Epithelial cell of umbilical artery (primary cell): ENCODE measurements around the gene MMP1. TPM values are rescaled to one million over a fixed set of nuclear protein-coding genes. Genes with fewer than 3 reads are reported as not detected.

Experiments
- total RNA-seq: library from RNA; depleted of rRNA; stranded (reverse); fragments of >200 nt; gene quantifications from 2 replicates; pipeline ENCODE4 v1.2.3, GENCODE V29; 2014

Gene MMP1
- total RNA-seq = 11.9 and 2,455 TPM in 2 replicates

DNA sequence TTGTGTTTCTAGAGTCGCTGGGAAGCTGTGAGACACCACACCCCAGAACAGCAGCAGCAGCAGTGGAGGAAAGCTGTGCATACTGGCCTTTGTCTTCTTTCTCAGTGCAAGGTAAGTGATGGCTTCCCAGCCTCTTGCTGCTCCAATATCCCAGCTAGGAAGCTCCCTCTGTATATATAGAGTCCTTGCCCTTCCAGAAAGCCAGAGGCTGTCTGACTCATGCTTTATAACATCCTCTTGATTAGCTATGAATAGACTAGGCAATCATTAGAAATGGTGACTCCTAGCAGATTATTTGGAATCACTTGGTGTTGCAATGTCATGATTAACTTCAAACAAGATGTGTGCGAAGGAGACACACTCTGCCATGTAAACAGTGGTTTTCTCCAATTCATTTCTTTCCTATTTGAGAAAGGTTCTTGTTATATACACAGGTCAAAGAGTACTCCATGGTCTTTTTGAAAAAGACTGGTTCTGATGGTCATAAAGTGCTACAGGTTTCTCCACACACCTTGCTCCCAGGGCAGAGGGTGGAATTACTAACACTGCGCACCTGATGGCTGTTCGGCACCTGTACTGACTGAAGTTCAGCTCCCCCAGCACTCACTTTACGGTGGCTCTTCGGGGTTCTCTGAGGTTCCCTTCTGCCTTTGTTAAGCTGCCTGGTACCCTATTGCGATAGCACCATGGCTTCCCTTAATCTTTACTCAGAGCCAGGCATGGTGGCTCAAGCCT, at the start of gene MMP1:
TSS of gene MMP1 (minus strand) at position 149 of the 735 bp plus-strand sequence. CDS start at position 81, 68 bp downstream.

DNA sequence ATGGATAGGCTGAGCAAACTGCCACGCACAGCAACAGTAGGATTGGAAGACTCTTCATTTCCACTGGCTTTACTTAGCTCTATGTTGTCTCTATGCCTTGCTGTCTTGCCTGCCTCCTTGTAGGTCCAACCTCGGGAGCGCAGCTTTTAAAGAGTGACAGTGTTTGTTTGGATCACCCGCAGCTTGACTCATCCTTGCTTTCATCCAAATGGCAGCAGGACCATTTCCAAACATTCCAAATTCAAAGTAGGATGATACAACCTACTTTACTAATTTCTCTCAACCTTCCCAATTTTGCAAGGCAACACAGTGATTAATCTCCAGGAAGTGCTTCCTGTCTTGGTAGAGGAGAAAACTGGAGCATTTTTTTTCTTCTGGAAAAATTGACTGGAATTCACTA, 45.5 kb upstream of the MMP1 start, which contains the start of gene MMP3:
TSS of gene MMP3 (minus strand) at position 121 of the 400 bp plus-strand sequence. CDS start at position 58, 63 bp downstream.

DNA sequence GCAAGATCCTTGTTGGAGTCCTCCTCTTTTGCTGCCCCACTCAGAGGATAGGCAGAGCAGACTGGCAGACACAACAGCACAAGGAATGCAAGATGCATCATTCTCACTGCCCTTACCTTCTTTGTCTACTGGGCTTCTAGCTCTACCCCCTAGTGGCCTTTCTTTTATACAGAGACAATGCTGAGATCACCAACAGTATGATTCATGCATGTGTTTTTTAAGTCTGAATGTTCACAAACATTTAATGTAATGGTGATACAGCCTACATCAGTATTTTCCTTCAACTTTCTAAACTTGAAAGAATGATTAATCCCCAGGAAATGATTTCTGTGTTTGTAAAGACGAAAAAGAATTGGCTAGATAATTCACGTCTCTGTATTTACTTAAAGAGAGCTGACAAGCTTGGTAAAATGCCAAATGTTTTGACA, 17.5 kb downstream of the MMP1 start, which contains the start of gene MMP10:
TSS of gene MMP10 (minus strand) at position 138 of the 428 bp plus-strand sequence. CDS start at position 101, 37 bp downstream.

Other genes with a start within 250 kb of the MMP1 start
- not detected in 2 replicates for gene MMP20, start 172.8 kb downstream of the MMP1 start, total RNA-seq
- gene MMP27, start 92.4 kb downstream of the MMP1 start, total RNA-seq = not detected in 2 replicates
- gene MMP8, start 73.2 kb downstream of the MMP1 start, total RNA-seq = not detected in 2 replicates
- gene MMP10, start 17.5 kb downstream of the MMP1 start, total RNA-seq = 1.1 and 14.6 TPM in 2 replicates
- 0.46 TPM in 1 of 2 replicates, not detected in the other for gene MMP3, start 45.4 kb upstream of the MMP1 start, total RNA-seq
- not detected in 2 replicates for gene MMP12, start 76.8 kb upstream of the MMP1 start, total RNA-seq
- not detected in 2 replicates for gene MMP13, start 157.6 kb upstream of the MMP1 start, total RNA-seq